ENCODE results near the gene EEF1AKMT2. TPM values are rescaled to one million over a fixed set of nuclear protein-coding genes. Genes with fewer than 3 reads are reported as not detected.
"Not testable (repeated sequence)": the region's sequence is repeated elsewhere in the genome, so short reads cannot be mapped to it uniquely, and the experiment has no call there.

Gene EEF1AKMT2
- total and polyA plus RNA-seq, 2 donors, result 22.3 to 27.3 TPM

GRCh38 chr10:124824932-124825331 lies 33.2 kb upstream of the EEF1AKMT2 start:
- not testable (repeated sequence) for DNase-seq (ENCODE audit: low read depth in 6 of 9, low spot score in 9 of 9); H3K27me3 ChIP-seq (ENCODE audit: control insufficient read depth in 2 of 2, insufficient read depth in 1 of 2, low read length in 1 of 2); H3K4me3 ChIP-seq (ENCODE audit: low read length in 2 of 2); H3K9me3 ChIP-seq (ENCODE audit: control insufficient read depth in 2 of 2, insufficient read depth in 1 of 2, low read length in 1 of 2); H3K4me1 ChIP-seq (ENCODE audit: control insufficient read depth in 2 of 2, insufficient read depth in 2 of 2, low read length in 2 of 2); H3K27ac ChIP-seq (ENCODE audit: low read depth in 1 of 2, low read length in 1 of 2)
- H3K36me3 ChIP-seq (ENCODE audit: control insufficient read depth in 2 of 2, insufficient read depth in 2 of 2, low read length in 1 of 2), result peaks cover 14 to 41% of the 10 kb centered on the region in 2 donors
- 98% methylated on average over 7 of the region's 7 CpGs for WGBS

- WGBS, result 100% methylated on average over 1 of the region's 1 CpG
- Histone ChIP-seq H3K9me3 (ENCODE audit: control insufficient read depth in 2 of 2, insufficient read depth in 1 of 2, low read length in 1 of 2) (no peaks in the 10 kb centered on the region), H3K27me3 (ENCODE audit: control insufficient read depth in 2 of 2, insufficient read depth in 1 of 2, low read length in 1 of 2) (no peaks in the 10 kb centered on the region), H3K27ac (ENCODE audit: low read depth in 1 of 2, low read length in 1 of 2) (no peak overlapping the region), H3K36me3 (ENCODE audit: control insufficient read depth in 2 of 2, insufficient read depth in 2 of 2, low read length in 1 of 2) (peaks cover 10 to 38% of the 10 kb centered on the region in 2 donors), H3K4me3 (ENCODE audit: low read length in 2 of 2) (no peak overlapping the region), H3K4me1 (ENCODE audit: control insufficient read depth in 2 of 2, insufficient read depth in 2 of 2, low read length in 2 of 2) (no peaks in the 10 kb centered on the region)
- DNase-seq (ENCODE audit: low read depth in 6 of 9, low spot score in 9 of 9), result no peak
Measured at GRCh38 chr10:124824507-124824906, 32.8 kb upstream of the EEF1AKMT2 start.

- H3K36me3 ChIP-seq (ENCODE audit: control insufficient read depth in 2 of 2, insufficient read depth in 2 of 2, low read length in 1 of 2), result peaks cover 8 to 39% of the 10 kb centered on the region in 2 donors
- H3K4me3 ChIP-seq (ENCODE audit: low read length in 2 of 2), result no peak overlapping the region
- WGBS, result 90% methylated on average over 4 of the region's 4 CpGs
- H3K27me3 ChIP-seq (ENCODE audit: control insufficient read depth in 2 of 2, insufficient read depth in 1 of 2, low read length in 1 of 2), result no peaks in the 10 kb centered on the region
- H3K9me3 ChIP-seq (ENCODE audit: control insufficient read depth in 2 of 2, insufficient read depth in 1 of 2, low read length in 1 of 2), result no peaks in the 10 kb centered on the region
- H3K27ac ChIP-seq (ENCODE audit: low read depth in 1 of 2, low read length in 1 of 2), result no peak overlapping the region
- DNase-seq (ENCODE audit: low read depth in 6 of 9, low spot score in 9 of 9), result no peak
- H3K4me1 ChIP-seq (ENCODE audit: control insufficient read depth in 2 of 2, insufficient read depth in 2 of 2, low read length in 2 of 2), result no peaks in the 10 kb centered on the region
Measured at GRCh38 chr10:124821520-124821919, 29.8 kb upstream of the EEF1AKMT2 start.

- H3K36me3 ChIP-seq (ENCODE audit: control insufficient read depth in 2 of 2, insufficient read depth in 2 of 2, low read length in 1 of 2), result peaks cover 6 to 36% of the 10 kb centered on the region in 2 donors
Measured at GRCh38 chr10:124820121-124820520, 28.4 kb upstream of the EEF1AKMT2 start.

GRCh38 chr10:124802313-124802675 lies 10.6 kb upstream of the EEF1AKMT2 start:
- H3K4me3 ChIP-seq (ENCODE audit: low read length in 2 of 2), result peak overlapping the region; percentile 91 to 97
- peak overlapping the region; percentile 82 to 90 for H3K27ac ChIP-seq (ENCODE audit: low read depth in 1 of 2, low read length in 1 of 2)
- no peaks in the 10 kb centered on the region for H3K27me3 ChIP-seq (ENCODE audit: control insufficient read depth in 2 of 2, insufficient read depth in 1 of 2, low read length in 1 of 2)
- H3K9me3 ChIP-seq (ENCODE audit: control insufficient read depth in 2 of 2, insufficient read depth in 1 of 2, low read length in 1 of 2), result no peaks in the 10 kb centered on the region
- H3K36me3 ChIP-seq (ENCODE audit: control insufficient read depth in 2 of 2, insufficient read depth in 2 of 2, low read length in 1 of 2), result no peaks in the 10 kb centered on the region
- DNase-seq (ENCODE audit: low read depth in 6 of 9, low spot score in 9 of 9), result peak in 4 of 9 donors; percentile 6 to 51 (median 31)
- H3K4me1 ChIP-seq (ENCODE audit: control insufficient read depth in 2 of 2, insufficient read depth in 2 of 2, low read length in 2 of 2), result peaks cover 4 to 5% of the 10 kb centered on the region in 2 donors
- WGBS, result under 1% methylated on average over 13 of the region's 13 CpGs

More at GRCh38 chr10:124820121-124820520, 28.4 kb upstream of the EEF1AKMT2 start:
- H3K27me3 ChIP-seq (ENCODE audit: control insufficient read depth in 2 of 2, insufficient read depth in 1 of 2, low read length in 1 of 2), result no peaks in the 10 kb centered on the region
- DNase-seq (ENCODE audit: low read depth in 6 of 9, low spot score in 9 of 9), result no peak
- H3K4me1 ChIP-seq (ENCODE audit: control insufficient read depth in 2 of 2, insufficient read depth in 2 of 2, low read length in 2 of 2), result no peaks in the 10 kb centered on the region
- H3K27ac ChIP-seq (ENCODE audit: low read depth in 1 of 2, low read length in 1 of 2), result no peak overlapping the region
- no peaks in the 10 kb centered on the region for H3K9me3 ChIP-seq (ENCODE audit: control insufficient read depth in 2 of 2, insufficient read depth in 1 of 2, low read length in 1 of 2)
- WGBS, result 98% methylated on average over 2 of the region's 2 CpGs
- no peak overlapping the region for H3K4me3 ChIP-seq (ENCODE audit: low read length in 2 of 2)

GRCh38 chr10:124799211-124799610 lies 7.5 kb upstream of the EEF1AKMT2 start:
- DNase-seq (ENCODE audit: low read depth in 6 of 9, low spot score in 9 of 9), result no peak
- H3K4me1 ChIP-seq (ENCODE audit: control insufficient read depth in 2 of 2, insufficient read depth in 2 of 2, low read length in 2 of 2), result peaks cover 4 to 5% of the 10 kb centered on the region in 2 donors
- H3K36me3 ChIP-seq (ENCODE audit: control insufficient read depth in 2 of 2, insufficient read depth in 2 of 2, low read length in 1 of 2), result no peaks in the 10 kb centered on the region
- WGBS, result 92% methylated on average over 4 of the region's 4 CpGs
- no peaks in the 10 kb centered on the region for H3K27me3 ChIP-seq (ENCODE audit: control insufficient read depth in 2 of 2, insufficient read depth in 1 of 2, low read length in 1 of 2)
- H3K4me3 ChIP-seq (ENCODE audit: low read length in 2 of 2), result no peak overlapping the region
- no peak overlapping the region for H3K27ac ChIP-seq (ENCODE audit: low read depth in 1 of 2, low read length in 1 of 2)
- no peaks in the 10 kb centered on the region for H3K9me3 ChIP-seq (ENCODE audit: control insufficient read depth in 2 of 2, insufficient read depth in 1 of 2, low read length in 1 of 2)

- no peaks in the 10 kb centered on the region for H3K36me3 ChIP-seq (ENCODE audit: control insufficient read depth in 2 of 2, insufficient read depth in 2 of 2, low read length in 1 of 2)
- no peaks in the 10 kb centered on the region for H3K9me3 ChIP-seq (ENCODE audit: control insufficient read depth in 2 of 2, insufficient read depth in 1 of 2, low read length in 1 of 2)
- WGBS, result 81% methylated on average over 4 of the region's 4 CpGs
- no peak overlapping the region for H3K27ac ChIP-seq (ENCODE audit: low read depth in 1 of 2, low read length in 1 of 2)
- no peak overlapping the region for H3K4me3 ChIP-seq (ENCODE audit: low read length in 2 of 2)
- no peaks in the 10 kb centered on the region for H3K27me3 ChIP-seq (ENCODE audit: control insufficient read depth in 2 of 2, insufficient read depth in 1 of 2, low read length in 1 of 2)
- H3K4me1 ChIP-seq (ENCODE audit: control insufficient read depth in 2 of 2, insufficient read depth in 2 of 2, low read length in 2 of 2), result peaks cover 4 to 5% of the 10 kb centered on the region in 2 donors
- no peak for DNase-seq (ENCODE audit: low read depth in 6 of 9, low spot score in 9 of 9)
Measured at GRCh38 chr10:124798781-124799180, 7.1 kb upstream of the EEF1AKMT2 start.

- 94% methylated on average over 1 of the region's 1 CpG for whole genome bisulfite sequencing
- H3K27ac ChIP-seq (ENCODE audit: low read depth in 1 of 2, low read length in 1 of 2), result no peak overlapping the region
- no peak overlapping the region for H3K4me3 ChIP-seq (ENCODE audit: low read length in 2 of 2)
- no peak for DNase-seq (ENCODE audit: low read depth in 6 of 9, low spot score in 9 of 9)
- no peaks in the 10 kb centered on the region for H3K27me3 ChIP-seq (ENCODE audit: control insufficient read depth in 2 of 2, insufficient read depth in 1 of 2, low read length in 1 of 2)
- H3K9me3 ChIP-seq (ENCODE audit: control insufficient read depth in 2 of 2, insufficient read depth in 1 of 2, low read length in 1 of 2), result no peaks in the 10 kb centered on the region
- H3K4me1 ChIP-seq (ENCODE audit: control insufficient read depth in 2 of 2, insufficient read depth in 2 of 2, low read length in 2 of 2), result peaks cover 4 to 5% of the 10 kb centered on the region in 2 donors
- H3K36me3 ChIP-seq (ENCODE audit: control insufficient read depth in 2 of 2, insufficient read depth in 2 of 2, low read length in 1 of 2), result no peaks in the 10 kb centered on the region
Measured at GRCh38 chr10:124798364-124798763, 6.7 kb upstream of the EEF1AKMT2 start.

GRCh38 chr10:124792998-124793352 lies 1.3 kb upstream of the EEF1AKMT2 start:
- no peak for DNase-seq (ENCODE audit: low read depth in 6 of 9, low spot score in 9 of 9)
- no peak overlapping the region for H3K4me3 ChIP-seq (ENCODE audit: low read length in 2 of 2)
- H3K27me3 ChIP-seq (ENCODE audit: control insufficient read depth in 2 of 2, insufficient read depth in 1 of 2, low read length in 1 of 2), result no peaks in the 10 kb centered on the region
- H3K27ac ChIP-seq (ENCODE audit: low read depth in 1 of 2, low read length in 1 of 2), result no peak overlapping the region
- H3K36me3 ChIP-seq (ENCODE audit: control insufficient read depth in 2 of 2, insufficient read depth in 2 of 2, low read length in 1 of 2), result peaks cover 0 to 5% of the 10 kb centered on the region in 2 donors
- peaks cover 0 to 6% of the 10 kb centered on the region in 2 donors for H3K4me1 ChIP-seq (ENCODE audit: control insufficient read depth in 2 of 2, insufficient read depth in 2 of 2, low read length in 2 of 2)
- over 99% methylated on average over 11 of the region's 11 CpGs for WGBS
- no peaks in the 10 kb centered on the region for H3K9me3 ChIP-seq (ENCODE audit: control insufficient read depth in 2 of 2, insufficient read depth in 1 of 2, low read length in 1 of 2)

- not testable (repeated sequence) for H3K9me3 ChIP-seq (ENCODE audit: control insufficient read depth in 2 of 2, insufficient read depth in 1 of 2, low read length in 1 of 2); H3K27me3 ChIP-seq (ENCODE audit: control insufficient read depth in 2 of 2, insufficient read depth in 1 of 2, low read length in 1 of 2); H3K4me3 ChIP-seq (ENCODE audit: low read length in 2 of 2); DNase-seq (ENCODE audit: low read depth in 6 of 9, low spot score in 9 of 9); H3K4me1 ChIP-seq (ENCODE audit: control insufficient read depth in 2 of 2, insufficient read depth in 2 of 2, low read length in 2 of 2); H3K27ac ChIP-seq (ENCODE audit: low read depth in 1 of 2, low read length in 1 of 2)
- WGBS, result 100% methylated on average over 1 of the region's 1 CpG
- peaks cover 15 to 30% of the 10 kb centered on the region in 2 donors for H3K36me3 ChIP-seq (ENCODE audit: control insufficient read depth in 2 of 2, insufficient read depth in 2 of 2, low read length in 1 of 2)
Measured at GRCh38 chr10:124782900-124783299, 8.8 kb downstream of the EEF1AKMT2 start.
